T-cell (primary cell): ENCODE results near the gene MYH15. TPM values are rescaled to one million over a fixed set of nuclear protein-coding genes. Genes with fewer than 3 reads are reported as not detected.

Experiments used
- ATAC-seq, 4 experiments: fragments of 200-7000 bp in 3 of 4; fragments of 150-1000 bp in 1 of 4; cut with Tn5 transposase; replicated peaks in 1 of 4; 1 replicate in 3 of 4; 2 replicates in 1 of 4; pipeline ENCODE4 v1.10.0; 2021; ENCODE audit warnings: moderate library complexity in 3 of 4, mild to moderate bottlenecking in 2 of 4, moderate number of reproducible peaks in 1 of 4
- CTCF ChIA-PET, 2 donors: fragments of 300-600 bp; sonication (Branson Sonifier 250); formaldehyde crosslinking; loops; one replicate each; lab custom pipeline; 2022; ENCODE audit warnings: antibody characterized with exemption in 2 of 2; lab: Charles Lee
- POLR2A ChIA-PET, 2 donors: fragments of 300-600 bp; sonication (Branson Sonifier 250); formaldehyde crosslinking; loops; one replicate each; lab custom pipeline; 2022; ENCODE audit warnings: antibody characterized with exemption in 2 of 2; lab: Charles Lee
- DNase-seq, 35 experiments: peaks; one replicate each; pipeline versions ENCODE4 v3.0.0 to v3.0.0-alpha.2; 2013 to 2023
- H3K27ac ChIP-seq: one replicate; pipeline ENCODE4 v1.5.1; 2013; ENCODE audit warnings: low read length
- H3K27me3 ChIP-seq, 2 experiments: replicated peaks in 1 of 2; 1 replicate in 1 of 2; 2 replicates in 1 of 2; pipeline versions ENCODE4 v1.6.1 to v1.7.0; 2013; ENCODE audit warnings: low read length in 1 of 2, mixed read lengths in 1 of 2; ENCODE audit not compliant: control insufficient read depth in 2 of 2, insufficient read depth in 2 of 2; ENCODE audit errors: extremely low read depth in 1 of 2
- H3K36me3 ChIP-seq, 2 donors: 1 replicate in 1 of 2; 2 replicates in 1 of 2; pipeline versions ENCODE4 v1.6.1 to v1.7.0; 2013; ENCODE audit warnings: low read length in 1 of 2; ENCODE audit not compliant: control insufficient read depth in 2 of 2, insufficient read depth in 1 of 2; ENCODE audit errors: extremely low read depth in 1 of 2
- H3K4me1 ChIP-seq, 2 experiments: 1 replicate in 1 of 2; 2 replicates in 1 of 2; pipeline versions ENCODE4 v1.6.1 to v1.7.0; 2013; ENCODE audit warnings: low read length in 2 of 2, mixed read lengths in 1 of 2; ENCODE audit not compliant: insufficient read depth in 2 of 2, control insufficient read depth in 1 of 2; ENCODE audit errors: extremely low read depth in 1 of 2
- H3K4me3 ChIP-seq, 2 donors: 1 replicate in 1 of 2; 2 replicates in 1 of 2; pipeline versions ENCODE4 v1.5.1 to v1.7.0; 2013; ENCODE audit warnings: mild to moderate bottlenecking in 2 of 2, low read length in 1 of 2, moderate library complexity in 1 of 2; ENCODE audit not compliant: control insufficient read depth in 1 of 2; ENCODE audit errors: extremely low read depth in 1 of 2
- H3K9me3 ChIP-seq: 2 replicates; pipeline ENCODE4 v1.7.0; 2013
- H3K27ac Mint-ChIP-seq, 2 donors: one replicate each; pipeline ENCODE4 v1.8.0; 2020 to 2021; ENCODE audit warnings: mild to moderate bottlenecking in 2 of 2, mixed read lengths in 2 of 2
- H3K27me3 Mint-ChIP-seq, 2 donors: one replicate each; pipeline ENCODE4 v1.8.0; 2021 to 2022; ENCODE audit warnings: mixed read lengths in 2 of 2
- H3K36me3 Mint-ChIP-seq: one replicate; pipeline ENCODE4 v1.8.0; 2021; ENCODE audit warnings: mixed read lengths
- H3K4me1 Mint-ChIP-seq, 3 donors: one replicate each; pipeline ENCODE4 v1.8.0; 2020 to 2022; ENCODE audit warnings: mixed read lengths in 3 of 3, mild to moderate bottlenecking in 1 of 3
- H3K4me3 Mint-ChIP-seq, 3 donors: one replicate each; pipeline ENCODE4 v1.8.0; 2020 to 2022; ENCODE audit warnings: mild to moderate bottlenecking in 3 of 3, mixed read lengths in 3 of 3, moderate library complexity in 3 of 3
- H3K9me3 Mint-ChIP-seq, 3 donors: one replicate each; pipeline ENCODE4 v1.8.0; 2020 to 2022; ENCODE audit warnings: mixed read lengths in 3 of 3
- WGBS: methylation state at CpG from one replicate; pipeline ENCODE4 v1.1.5; 2013; ENCODE audit warnings: missing lambda C conversion rate; ENCODE audit not compliant: insufficient coverage; 5-methylcytosine and 5-hydroxymethylcytosine counted together
- total RNA-seq, 35 experiments: library from RNA in 6 of 35; stranded (reverse) in 6 of 35; fragments of 120-200 nt in 1 of 35; gene quantifications; one replicate each; pipeline versions ENCODE4 v1.2.1 to v1.2.4 and lab custom pipeline; 2013 to 2026

Gene MYH15
- total RNA-seq, 5 donors from 2014 or later (not counting 1 experiment from before 2014, with no cell fraction given): 0.07 to 0.18 (median 0.11) TPM; not detected in 1

- no peak for DNase-seq
- no peak overlapping the region for H3K4me3 ChIP-seq
- H3K27ac ChIP-seq: no peak overlapping the region
- ATAC-seq: no peak
- Mint-ChIP-seq H3K4me3 (no peak overlapping the region), H3K9me3 (no peaks in the 10 kb centered on the region), H3K27ac (no peak overlapping the region), H3K27me3 (no peaks in the 10 kb centered on the region), H3K36me3 (peaks cover 7% of the 10 kb centered on the region), H3K4me1 (peaks cover 0 to 20% (median 13%) of the 10 kb centered on the region in 3 donors)
- H3K4me1 ChIP-seq: no peaks in the 10 kb centered on the region
- no CpG with 5 or more reads among the region's 1 CpG for WGBS
- POLR2A ChIA-PET: interaction anchor here in 1 of 2 donors (0.6 kb wide), 1 partner anchor 9 kb away, joined by 3 read pairs; no protein-coding TSS in a partner anchor
- no peaks in the 10 kb centered on the region for H3K9me3 ChIP-seq
- CTCF ChIA-PET: no interaction called here
- no peaks in the 10 kb centered on the region for H3K36me3 ChIP-seq
- no peaks in the 10 kb centered on the region for H3K27me3 ChIP-seq
Measured at GRCh38 chr3:108548304-108548703, 37.9 kb upstream of the MYH15 start.

- CTCF ChIA-PET: interaction anchor here (1.0 to 1.6 kb wide), 4 partner anchors 9 to 67 kb away, joined by 3 to 6 read pairs (median 4); no protein-coding TSS in a partner anchor
- no peak for ATAC-seq
- H3K4me3 ChIP-seq: peak overlapping the region in 1 of 2 donors; percentile 18
- DNase-seq: no peak
- H3K27ac Mint-ChIP-seq: peak overlapping the region; percentile 9 to 11
- peaks cover 0 to 13% (median 11%) of the 10 kb centered on the region in 3 donors for H3K4me1 Mint-ChIP-seq
- POLR2A ChIA-PET: no interaction called here
- H3K27me3 Mint-ChIP-seq: no peaks in the 10 kb centered on the region
- no peak overlapping the region for H3K27ac ChIP-seq
- WGBS: 82% methylated on average over 2 of the region's 3 CpGs
- no peaks in the 10 kb centered on the region for H3K9me3 ChIP-seq
- H3K9me3 Mint-ChIP-seq: no peaks in the 10 kb centered on the region
- no peaks in the 10 kb centered on the region for H3K27me3 ChIP-seq
- H3K36me3 ChIP-seq: no peaks in the 10 kb centered on the region
- H3K4me3 Mint-ChIP-seq: peak overlapping the region; percentile 29 to 70 (median 65)
- H3K4me1 ChIP-seq: no peaks in the 10 kb centered on the region
- peaks cover 9% of the 10 kb centered on the region for H3K36me3 Mint-ChIP-seq
Measured at GRCh38 chr3:108546692-108547091, 36.3 kb upstream of the MYH15 start.

GRCh38 chr3:108546247-108546646 lies 35.9 kb upstream of the MYH15 start:
- Mint-ChIP-seq H3K4me3 (peak overlapping the region; percentile 29 to 70 (median 65)), H3K27ac (peak overlapping the region; percentile 9 to 11), H3K36me3 (peaks cover 9% of the 10 kb centered on the region), H3K4me1 (peaks cover 0 to 13% (median 11%) of the 10 kb centered on the region in 3 donors), H3K9me3 (no peaks in the 10 kb centered on the region), H3K27me3 (no peaks in the 10 kb centered on the region)
- ChIA-PET CTCF (interaction anchor here (1.0 to 1.6 kb wide), 4 partner anchors 8 to 67 kb away, joined by 3 to 6 read pairs (median 4); no protein-coding TSS in a partner anchor), POLR2A (no interaction called here)
- no CpG with 5 or more reads among the region's 1 CpG for WGBS
- no peaks in the 10 kb centered on the region for H3K9me3 ChIP-seq
- H3K27ac ChIP-seq: no peak overlapping the region
- H3K27me3 ChIP-seq: no peaks in the 10 kb centered on the region
- peak overlapping the region in 1 of 2 donors; percentile 18 for H3K4me3 ChIP-seq
- peak in 1 of 35 experiments; percentile 6 for DNase-seq
- no peaks in the 10 kb centered on the region for H3K4me1 ChIP-seq
- no peaks in the 10 kb centered on the region for H3K36me3 ChIP-seq
- ATAC-seq: no peak

GRCh38 chr3:108538083-108538482 lies 27.7 kb upstream of the MYH15 start:
- ATAC-seq: no peak
- Mint-ChIP-seq H3K27ac (no peak overlapping the region), H3K36me3 (no peaks in the 10 kb centered on the region), H3K9me3 (no peaks in the 10 kb centered on the region), H3K4me3 (no peak overlapping the region), H3K27me3 (no peaks in the 10 kb centered on the region), H3K4me1 (no peaks in the 10 kb centered on the region)
- WGBS: no CpG with 5 or more reads among the region's 4 CpGs
- CTCF ChIA-PET: interaction anchor here (1.4 to 2.0 kb wide), 2 partner anchors 8 to 15 kb away, joined by 6 to 8 read pairs; no protein-coding TSS in a partner anchor
- no peaks in the 10 kb centered on the region for H3K4me1 ChIP-seq
- H3K27me3 ChIP-seq: peaks cover 0 to 3% of the 10 kb centered on the region in 2 experiments
- POLR2A ChIA-PET: no interaction called here
- H3K27ac ChIP-seq: no peak overlapping the region
- no peak overlapping the region for H3K4me3 ChIP-seq
- no peak for DNase-seq
- H3K36me3 ChIP-seq: no peaks in the 10 kb centered on the region
- no peaks in the 10 kb centered on the region for H3K9me3 ChIP-seq

- no peak overlapping the region for H3K27ac ChIP-seq
- Mint-ChIP-seq H3K27me3 (peaks cover 17 to 32% of the 10 kb centered on the region in 2 donors), H3K4me3 (no peak overlapping the region), H3K27ac (no peak overlapping the region), H3K9me3 (peaks cover 3 to 9% (median 4%) of the 10 kb centered on the region in 3 donors), H3K4me1 (peaks cover 0 to 5% (median 1%) of the 10 kb centered on the region in 3 donors), H3K36me3 (peaks cover 4% of the 10 kb centered on the region)
- ChIA-PET CTCF (no interaction called here), POLR2A (no interaction called here)
- H3K36me3 ChIP-seq: no peaks in the 10 kb centered on the region
- ATAC-seq (no peak), DNase-seq (no peak)
- no peaks in the 10 kb centered on the region for H3K9me3 ChIP-seq
- H3K4me3 ChIP-seq: no peak overlapping the region
- WGBS: no CpG with 5 or more reads among the region's 3 CpGs
- no peaks in the 10 kb centered on the region for H3K27me3 ChIP-seq
- H3K4me1 ChIP-seq: no peaks in the 10 kb centered on the region
Measured at GRCh38 chr3:108528459-108529252, 18.3 kb upstream of the MYH15 start.

- no peaks in the 10 kb centered on the region for H3K27me3 ChIP-seq
- no peak overlapping the region for H3K4me3 Mint-ChIP-seq
- peaks cover 17 to 32% of the 10 kb centered on the region in 2 donors for H3K27me3 Mint-ChIP-seq
- ATAC-seq: no peak
- DNase-seq: no peak
- H3K9me3 ChIP-seq: no peaks in the 10 kb centered on the region
- H3K4me1 ChIP-seq: no peaks in the 10 kb centered on the region
- ChIA-PET POLR2A (no interaction called here), CTCF (interaction anchor here in 1 of 2 donors (0.5 kb wide), 1 partner anchor 394 kb away, joined by 4 read pairs; no protein-coding TSS in a partner anchor)
- H3K4me3 ChIP-seq: no peak overlapping the region
- peaks cover 3 to 9% (median 4%) of the 10 kb centered on the region in 3 donors for H3K9me3 Mint-ChIP-seq
- no peaks in the 10 kb centered on the region for H3K36me3 ChIP-seq
- peaks cover 0 to 5% (median 1%) of the 10 kb centered on the region in 3 donors for H3K4me1 Mint-ChIP-seq
- WGBS: no CpG with 5 or more reads among the region's 2 CpGs
- H3K27ac ChIP-seq: no peak overlapping the region
- H3K36me3 Mint-ChIP-seq: peaks cover 4% of the 10 kb centered on the region
- no peak overlapping the region for H3K27ac Mint-ChIP-seq
Measured at GRCh38 chr3:108527817-108528216, 17.4 kb upstream of the MYH15 start.
